GM18861 (cell line): ENCODE data around the gene BGLAP.
"Not testable (repeated sequence)": the region's sequence is repeated elsewhere in the genome, so short reads cannot be mapped to it uniquely, and the experiment has no call there.

Experiments used
- ATAC-seq: cut with Tn5 transposase; IDR thresholded peaks from one replicate; pipeline ENCODE4 v1.9.1; 2021; ENCODE audit not compliant: unreplicated experiment

Gene BGLAP

GRCh38 chr1:156241926-156242325 lies at the start of gene BGLAP:
Gene BGLAP, plus strand, starts transcription at chr1:156242184. Its CDS starts 48 bp downstream, at chr1:156242232.
- no peak for ATAC-seq

GRCh38 chr1:156193208-156193487 lies 48.8 kb upstream of the BGLAP start:
- ATAC-seq, result no peak

- peak; percentile 92 for ATAC-seq
Observed at GRCh38 chr1:156193488-156194299, 48.3 kb upstream of the BGLAP start, which contains the start of gene SLC25A44. Gene SLC25A44, plus strand, starts transcription at chr1:156194104. Its CDS starts 5,744 bp downstream, at chr1:156199848.

- ATAC-seq, result no peak
Observed at GRCh38 chr1:156194300-156194652, 47.7 kb upstream of the BGLAP start.

GRCh38 chr1:156195853-156196252 lies 46.1 kb upstream of the BGLAP start:
- ATAC-seq, result no peak

GRCh38 chr1:156196445-156196844 lies 45.5 kb upstream of the BGLAP start:
- no peak for ATAC-seq

GRCh38 chr1:156198831-156199349 lies 43.1 kb upstream of the BGLAP start:
- no peak for ATAC-seq

GRCh38 chr1:156200044-156200443 lies 41.9 kb upstream of the BGLAP start:
- ATAC-seq, result no peak

GRCh38 chr1:156203331-156203730 lies 38.7 kb upstream of the BGLAP start:
- ATAC-seq, result no peak

- no peak for ATAC-seq
Observed at GRCh38 chr1:156204686-156205085, 37.3 kb upstream of the BGLAP start.

- no peak for ATAC-seq
Observed at GRCh38 chr1:156211243-156211642, 30.7 kb upstream of the BGLAP start.

GRCh38 chr1:156212130-156212529 lies 29.9 kb upstream of the BGLAP start:
- ATAC-seq, result no peak

- ATAC-seq, result peak; percentile 70
Observed at GRCh38 chr1:156212833-156213643, 28.9 kb upstream of the BGLAP start, which contains the start of gene PMF1. Gene PMF1, plus strand, starts transcription at chr1:156213007. Its CDS starts 9 bp downstream, at chr1:156213016.

- ATAC-seq, result no peak
Observed at GRCh38 chr1:156213644-156213966, 28.4 kb upstream of the BGLAP start.

- no peak for ATAC-seq
Observed at GRCh38 chr1:156214024-156214748, 27.8 kb upstream of the BGLAP start.

- ATAC-seq, result not testable (repeated sequence)
Observed at GRCh38 chr1:156216361-156217086, 25.5 kb upstream of the BGLAP start.

GRCh38 chr1:156217871-156218270 lies 24.1 kb upstream of the BGLAP start:
- ATAC-seq, result no peak

GRCh38 chr1:156220226-156220625 lies 21.8 kb upstream of the BGLAP start:
- ATAC-seq, result no peak

GRCh38 chr1:156221986-156222692 lies 19.8 kb upstream of the BGLAP start:
- no peak for ATAC-seq

- no peak for ATAC-seq
Observed at GRCh38 chr1:156225677-156226014, 16.3 kb upstream of the BGLAP start.
